SK-N-SH (cell line): ENCODE data around the gene AGXT. TPM values are rescaled to one million over a fixed set of nuclear protein-coding genes. Genes with fewer than 3 reads are reported as not detected.

Experiments used
- CTCF ChIA-PET: fragments of 300-600, 350-600 bp; formaldehyde crosslinking; extraction: SDS; loops from one replicate; lab custom pipeline; 2021; lab: Yijun Ruan, JAX
- POLR2A ChIA-PET: fragments of 350-600 bp; sonication (Branson Sonifier 250); formaldehyde crosslinking; extraction: SDS; loops from one replicate; lab custom pipeline; 2020; ENCODE audit warnings: antibody characterized with exemption, inconsistent platforms; lab: Yijun Ruan, JAX
- DNase-seq: peaks from one replicate; pipeline ENCODE4 v3.0.0; 2012
- H2AFZ ChIP-seq: fragments of 200-600 bp; sonication (generic); 2 replicates; pipeline ENCODE4 v1.8.1; 2016; ENCODE audit warnings: antibody characterized with exemption, mild to moderate bottlenecking, low read depth
- H3F3A ChIP-seq: fragments of 200-600 bp; sonication (generic); replicated peaks from 2 replicates; pipeline ENCODE3; 2016; ENCODE audit warnings: antibody characterized with exemption, mild to moderate bottlenecking; ENCODE audit not compliant: insufficient read depth
- H3K27ac ChIP-seq, 2 experiments: fragments of 200-500 bp in 1 of 2; fragments of 200-600 bp in 1 of 2; sonication (Bioruptor generic) in 1 of 2; sonication (generic), shearing (Covaris generic) in 1 of 2; 2 replicates each; pipeline versions ENCODE4 v1.5.1 to v1.6.1; 2014 to 2016; ENCODE audit warnings: low read depth in 2 of 2, inconsistent platforms in 1 of 2, low read length in 1 of 2, mild to moderate bottlenecking in 1 of 2, mixed read lengths in 1 of 2
- H3K27me3 ChIP-seq: fragments of 200-600 bp; sonication (generic), shearing (Covaris generic); 2 replicates; pipeline ENCODE4 v1.6.1; 2016; ENCODE audit warnings: mixed run types; ENCODE audit not compliant: insufficient read depth
- H3K36me3 ChIP-seq, 2 experiments: fragments of 200-500 bp in 1 of 2; fragments of 200-600 bp in 1 of 2; sonication (Bioruptor generic) in 1 of 2; sonication (generic) in 1 of 2; replicated peaks in 1 of 2; 2 replicates each; pipeline versions ENCODE3 to v1.5.1; 2014 to 2016; ENCODE audit warnings: low read length in 1 of 2, mild to moderate bottlenecking in 1 of 2; ENCODE audit not compliant: insufficient read depth in 2 of 2, control insufficient read depth in 1 of 2
- H3K4me1 ChIP-seq, 2 experiments: fragments of 200-500 bp in 1 of 2; fragments of 200-600 bp in 1 of 2; sonication (Bioruptor generic) in 1 of 2; sonication (generic), shearing (Covaris generic) in 1 of 2; 2 replicates each; pipeline versions ENCODE4 v1.5.1 to v1.6.1; 2014 to 2016; ENCODE audit warnings: low read depth in 1 of 2, low read length in 1 of 2, mixed run types in 1 of 2; ENCODE audit not compliant: insufficient read depth in 2 of 2, control insufficient read depth in 1 of 2
- H3K4me2 ChIP-seq: fragments of 200-600 bp; sonication (generic), shearing (Covaris generic); 2 replicates; pipeline ENCODE4 v1.6.1; 2017; ENCODE audit warnings: mixed run types
- H3K4me3 ChIP-seq, 2 experiments: fragments of 200-500 bp in 1 of 2; fragments of 200-600 bp in 1 of 2; sonication (Bioruptor generic) in 1 of 2; sonication (generic), shearing (Covaris generic) in 1 of 2; 2 replicates each; pipeline versions ENCODE4 v1.5.1 to v1.8.1; 2014 to 2016; ENCODE audit warnings: low read depth in 2 of 2, inconsistent platforms in 1 of 2, low read length in 1 of 2, mild to moderate bottlenecking in 1 of 2, mixed read lengths in 1 of 2, moderate library complexity in 1 of 2
- H3K79me2 ChIP-seq: fragments of 200-600 bp; sonication (generic); 2 replicates; pipeline ENCODE4 v1.8.1; 2017; ENCODE audit warnings: mild to moderate bottlenecking; ENCODE audit not compliant: insufficient read depth
- H3K9ac ChIP-seq: fragments of 200-600 bp; sonication (generic); 2 replicates; pipeline ENCODE4 v1.6.1; 2017; ENCODE audit warnings: mixed run types
- H3K9me2 ChIP-seq: fragments of 200-600 bp; sonication (generic); 2 replicates; pipeline ENCODE4 v1.6.1; 2017; ENCODE audit warnings: mixed run types
- H3K9me3 ChIP-seq: fragments of 200-600 bp; sonication (generic); 2 replicates; pipeline ENCODE4 v1.6.1; 2017; ENCODE audit warnings: mixed run types, mild to moderate bottlenecking, moderate library complexity
- H4K20me1 ChIP-seq: fragments of 200-600 bp; sonication (generic); 2 replicates; pipeline ENCODE4 v1.6.1; 2017; ENCODE audit warnings: mild to moderate bottlenecking, mixed run types; ENCODE audit not compliant: insufficient read depth
- CHD2 ChIP-seq: fragments of 150-350 bp; IDR thresholded peaks from 2 replicates; pipeline ENCODE4 v1.6.1; 2018; ENCODE audit warnings: low read length; ENCODE audit not compliant: partially characterized antibody
- CTCF ChIP-seq: fragments of 200-600 bp; sonication (generic); IDR thresholded peaks from 2 replicates; pipeline ENCODE4 v1.6.1; 2017; ENCODE audit warnings: antibody characterized with exemption, mild to moderate bottlenecking, moderate library complexity
- EP300 ChIP-seq, 2 experiments: IDR thresholded peaks; 2 replicates each; pipeline versions ENCODE4 v1.4.0 to v1.6.1; 2012; ENCODE audit warnings: borderline replicate concordance in 1 of 2, low read depth in 1 of 2, low read length in 1 of 2
- GATA2 ChIP-seq: sonication (generic); formaldehyde crosslinking; IDR thresholded peaks from 2 replicates; pipeline ENCODE4 v1.5.0; 2020; ENCODE audit warnings: mild to moderate bottlenecking, missing genetic modification reagents
- JUND ChIP-seq: IDR thresholded peaks from 2 replicates; pipeline ENCODE4 v1.4.0; 2012
- NFIC ChIP-seq: IDR thresholded peaks from 2 replicates; pipeline ENCODE4 v1.4.0; 2012; ENCODE audit warnings: borderline replicate concordance
- POLR2AphosphoS5 ChIP-seq: IDR thresholded peaks from 2 replicates; pipeline ENCODE4 v1.6.1; 2012; ENCODE audit warnings: low read depth, low read length
- RCOR1 ChIP-seq: fragments of 150-350 bp; IDR thresholded peaks from 2 replicates; pipeline ENCODE4 v1.6.1; 2017; ENCODE audit warnings: antibody characterized with exemption, low read length
- RXRA ChIP-seq: IDR thresholded peaks from 2 replicates; pipeline ENCODE4 v1.4.0; 2012; ENCODE audit warnings: low read depth, mild to moderate bottlenecking, borderline replicate concordance
- SMC3 ChIP-seq: IDR thresholded peaks from 2 replicates; pipeline ENCODE4 v1.6.1; 2012; ENCODE audit warnings: low read depth, low read length, improper control_type of control experiment
- TCF12 ChIP-seq: IDR thresholded peaks from 2 replicates; pipeline ENCODE4 v1.4.0; 2012
- TEAD4 ChIP-seq: IDR thresholded peaks from 2 replicates; pipeline ENCODE4 v1.4.0; 2012; ENCODE audit warnings: mild to moderate bottlenecking, borderline replicate concordance; ENCODE audit not compliant: insufficient read depth
- USF1 ChIP-seq: IDR thresholded peaks from 2 replicates; pipeline ENCODE4 v1.4.0; 2012; ENCODE audit warnings: low read depth, borderline replicate concordance
- USF2 ChIP-seq: fragments of 150-350 bp; IDR thresholded peaks from 2 replicates; pipeline ENCODE4 v1.6.1; 2017; ENCODE audit warnings: antibody characterized with exemption, low read length, low read depth, borderline replicate concordance
- YY1 ChIP-seq: IDR thresholded peaks from 2 replicates; pipeline ENCODE4 v1.4.0; 2012; ENCODE audit warnings: low read depth, mild to moderate bottlenecking
- WGBS: methylation state at CpG from one replicate; pipeline ENCODE4 v1.1.6; 2017; ENCODE audit warnings: low lambda C conversion rate; 5-methylcytosine and 5-hydroxymethylcytosine counted together
- polyA plus RNA-seq, 3 experiments: library from polyadenylated mRNA; depleted of rRNA; stranded (reverse); fragments of >200 nt; gene quantifications; 2 replicates each; pipeline ENCODE4 v1.2.3, GENCODE V29; 2012
- TF ChIP-seq, protein P1 (sequence below): IDR thresholded peaks from 2 replicates; pipeline ENCODE4 v1.6.1; 2012; ENCODE audit warnings: mild to moderate bottlenecking, low read depth, low read length, moderate library complexity

AGXT gene
- polyA plus RNA-seq, 1 of the 3 experiments (the other 2 are of a cell fraction) = not detected

DNA sequence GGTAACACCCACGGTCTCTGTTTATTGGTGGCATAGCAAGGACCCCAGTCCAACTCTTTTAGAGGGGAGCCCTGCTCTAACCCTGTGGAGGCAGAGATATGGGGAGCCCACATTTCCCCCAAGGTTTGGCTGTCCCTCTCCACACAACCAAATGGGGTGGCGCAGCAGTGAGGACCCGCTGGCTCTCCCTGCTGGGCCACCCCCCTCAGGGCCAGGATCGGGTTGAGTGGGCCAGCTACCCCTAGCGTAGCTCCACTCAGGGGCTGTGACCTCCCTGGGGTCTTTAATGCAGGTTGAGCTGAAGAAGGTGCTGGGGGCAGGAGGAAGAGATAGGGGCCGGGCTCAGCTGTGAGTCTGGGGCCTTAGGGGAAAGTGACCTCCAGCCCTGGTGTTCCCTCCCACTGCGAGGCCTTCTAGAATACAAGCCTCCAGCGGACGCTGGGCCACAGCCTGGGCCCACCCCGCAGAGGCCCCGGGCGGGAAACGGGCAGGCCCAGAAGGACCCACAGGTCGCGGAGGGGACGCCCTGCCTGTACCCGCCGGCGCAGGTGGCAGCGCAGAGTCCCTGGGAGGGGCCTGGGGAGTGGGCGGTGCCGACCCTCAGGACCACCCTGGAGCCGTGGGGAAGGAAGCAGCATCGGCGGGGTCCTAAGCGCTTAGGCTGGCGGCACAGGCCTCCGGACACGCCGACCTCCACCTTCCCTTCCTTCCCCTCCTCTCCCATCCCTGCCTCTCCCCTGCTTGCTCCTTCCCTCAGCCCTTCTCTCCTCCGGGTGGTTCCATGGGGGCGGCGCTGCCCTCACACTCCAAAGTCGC lies 47.1 kb downstream of the AGXT start:
- H3K27me3 ChIP-seq = no peaks in the 10 kb centered on the region
- ChIA-PET POLR2A (no interaction called here), CTCF (interaction anchor here (0.9 to 3.1 kb wide), 21 partner anchors 7 to 165 kb away, joined by 3 to 25 read pairs (median 4); no protein-coding TSS in a partner anchor)
- no peaks in the 10 kb centered on the region for H3K9me3 ChIP-seq
- no peak overlapping the region for H3K4me2 ChIP-seq
- H3K36me3 ChIP-seq = no peaks in the 10 kb centered on the region
- no peak overlapping the region for H3K4me3 ChIP-seq
- DNase-seq = no peak
- H3K27ac ChIP-seq = no peak overlapping the region
- no peaks in the 10 kb centered on the region for H3K79me2 ChIP-seq
- H4K20me1 ChIP-seq = no peaks in the 10 kb centered on the region
- H3F3A ChIP-seq = no peaks in the 10 kb centered on the region
- H3K9me2 ChIP-seq = no peaks in the 10 kb centered on the region
- TF ChIP-seq, protein P1, sequence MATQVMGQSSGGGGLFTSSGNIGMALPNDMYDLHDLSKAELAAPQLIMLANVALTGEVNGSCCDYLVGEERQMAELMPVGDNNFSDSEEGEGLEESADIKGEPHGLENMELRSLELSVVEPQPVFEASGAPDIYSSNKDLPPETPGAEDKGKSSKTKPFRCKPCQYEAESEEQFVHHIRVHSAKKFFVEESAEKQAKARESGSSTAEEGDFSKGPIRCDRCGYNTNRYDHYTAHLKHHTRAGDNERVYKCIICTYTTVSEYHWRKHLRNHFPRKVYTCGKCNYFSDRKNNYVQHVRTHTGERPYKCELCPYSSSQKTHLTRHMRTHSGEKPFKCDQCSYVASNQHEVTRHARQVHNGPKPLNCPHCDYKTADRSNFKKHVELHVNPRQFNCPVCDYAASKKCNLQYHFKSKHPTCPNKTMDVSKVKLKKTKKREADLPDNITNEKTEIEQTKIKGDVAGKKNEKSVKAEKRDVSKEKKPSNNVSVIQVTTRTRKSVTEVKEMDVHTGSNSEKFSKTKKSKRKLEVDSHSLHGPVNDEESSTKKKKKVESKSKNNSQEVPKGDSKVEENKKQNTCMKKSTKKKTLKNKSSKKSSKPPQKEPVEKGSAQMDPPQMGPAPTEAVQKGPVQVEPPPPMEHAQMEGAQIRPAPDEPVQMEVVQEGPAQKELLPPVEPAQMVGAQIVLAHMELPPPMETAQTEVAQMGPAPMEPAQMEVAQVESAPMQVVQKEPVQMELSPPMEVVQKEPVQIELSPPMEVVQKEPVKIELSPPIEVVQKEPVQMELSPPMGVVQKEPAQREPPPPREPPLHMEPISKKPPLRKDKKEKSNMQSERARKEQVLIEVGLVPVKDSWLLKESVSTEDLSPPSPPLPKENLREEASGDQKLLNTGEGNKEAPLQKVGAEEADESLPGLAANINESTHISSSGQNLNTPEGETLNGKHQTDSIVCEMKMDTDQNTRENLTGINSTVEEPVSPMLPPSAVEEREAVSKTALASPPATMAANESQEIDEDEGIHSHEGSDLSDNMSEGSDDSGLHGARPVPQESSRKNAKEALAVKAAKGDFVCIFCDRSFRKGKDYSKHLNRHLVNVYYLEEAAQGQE = no peak
- TF ChIP-seq JUND (no peak), CTCF (no peak), YY1 (no peak), NFIC (no peak), RXRA (no peak), EP300 (IDR thresholded peaks at IDR 0.05; ENCODE audit: borderline replicate concordance in 1 of 2, low read depth in 1 of 2, low read length in 1 of 2) (no peak), SMC3 (no peak), CHD2 (no peak), USF1 (no peak), GATA2 (CRISPR knock-in tag) (no peak), POLR2AphosphoS5 (no peak), TEAD4 (no peak), TCF12 (no peak), RCOR1 (no peak), USF2 (no peak)
- H3K9ac ChIP-seq = no peak overlapping the region
- no peak overlapping the region for H2AFZ ChIP-seq
- H3K4me1 ChIP-seq = peaks cover 3 to 45% of the 10 kb centered on the region in 2 experiments; a peak in 1 of 4 replicates
- 61% methylated on average over 32 of the region's 34 CpGs for WGBS
